Effector CD8-positive, alpha-beta T cell (primary cell): Measurements from ENCODE around the gene CRISP1.
"Not testable (repeated sequence)": the region's sequence is repeated elsewhere in the genome, so short reads cannot be mapped to it uniquely, and the experiment has no call there.

ENCODE experiments used
- DNase-seq: peaks from one replicate; lab custom pipeline; 2025; lab: John Stamatoyannopoulos, UW
- total RNA-seq, 4 experiments: gene quantifications; one replicate each; lab custom pipeline; 2026; lab: John Stamatoyannopoulos, UW

The CRISP1 gene
- total RNA-seq = 0 to 0.37 (median 0) reads per million in 4 experiments

- DNase-seq = no peak
Observed at GRCh38 chr6:49866485-49866943, at the start of gene CRISP1. Gene CRISP1, minus strand, starts transcription at chr6:49866535. Its CDS starts 9,135 bp downstream, at chr6:49857400.

- DNase-seq = no peak
Observed at GRCh38 chr6:49915035-49915434, 48.7 kb upstream of the CRISP1 start.

GRCh38 chr6:49913636-49914375 is 47.5 kb upstream of the CRISP1 start:
- no peak for DNase-seq

GRCh38 chr6:49912196-49912595 is 45.9 kb upstream of the CRISP1 start:
- DNase-seq = no peak

- DNase-seq = no peak
Observed at GRCh38 chr6:49911252-49911651, 44.9 kb upstream of the CRISP1 start.

GRCh38 chr6:49909563-49909962 is 43.2 kb upstream of the CRISP1 start:
- DNase-seq = no peak

GRCh38 chr6:49906526-49906925 is 40.2 kb upstream of the CRISP1 start:
- no peak for DNase-seq

- DNase-seq = no peak
Observed at GRCh38 chr6:49905296-49905695, 39.0 kb upstream of the CRISP1 start.

GRCh38 chr6:49902856-49903255 is 36.5 kb upstream of the CRISP1 start:
- no peak for DNase-seq

GRCh38 chr6:49898904-49899566 is 32.7 kb upstream of the CRISP1 start:
- DNase-seq = no peak

- not testable (repeated sequence) for DNase-seq
Observed at GRCh38 chr6:49895553-49895952, 29.2 kb upstream of the CRISP1 start.

- no peak for DNase-seq
Observed at GRCh38 chr6:49892280-49892679, 25.9 kb upstream of the CRISP1 start.

- no peak for DNase-seq
Observed at GRCh38 chr6:49890988-49891387, 24.7 kb upstream of the CRISP1 start.

- no peak for DNase-seq
Observed at GRCh38 chr6:49888742-49889431, 22.6 kb upstream of the CRISP1 start.

- DNase-seq = no peak
Observed at GRCh38 chr6:49868951-49869529, 2.7 kb upstream of the CRISP1 start.

- no peak for DNase-seq
Observed at GRCh38 chr6:49856282-49856681, 10.1 kb downstream of the CRISP1 start.

GRCh38 chr6:49855221-49855620 is 11.1 kb downstream of the CRISP1 start:
- DNase-seq = no peak

- DNase-seq = no peak
Observed at GRCh38 chr6:49852975-49853374, 13.4 kb downstream of the CRISP1 start.

- DNase-seq = no peak
Observed at GRCh38 chr6:49849213-49849907, 17.0 kb downstream of the CRISP1 start.

GRCh38 chr6:49847673-49848072 is 18.7 kb downstream of the CRISP1 start:
- DNase-seq = no peak

GRCh38 chr6:49847014-49847413 is 19.3 kb downstream of the CRISP1 start:
- no peak for DNase-seq

- no peak for DNase-seq
Observed at GRCh38 chr6:49841424-49841823, 24.9 kb downstream of the CRISP1 start.
